ENCODE results near the gene GNAI2.
"Not testable (repeated sequence)": the region's sequence is repeated elsewhere in the genome, so short reads cannot be mapped to it uniquely, and the experiment has no call there.

GNAI2 gene

GRCh38 chr3:50210176-50210509 is 25.9 kb upstream of the GNAI2 start:
- no peak for ATAC-seq
- TF ChIP-seq ZNF565 (CRISPR knock-in tag; conservative IDR thresholded peaks at IDR 0.05; ENCODE audit: low read depth) = no peak
- no peak for TF ChIP-seq ZFP30 (CRISPR knock-in tag; IDR thresholded peaks at IDR 0.05)
- TF ChIP-seq ZC3H10 (CRISPR knock-in tag; IDR thresholded peaks at IDR 0.05) = no peak

GRCh38 chr3:50210510-50211367 is 25.3 kb upstream of the GNAI2 start:
- ATAC-seq = no peak
- TF ChIP-seq PPARA (CRISPR knock-in tag; IDR thresholded peaks at IDR 0.05; ENCODE audit: borderline replicate concordance) = no peak
- TF ChIP-seq, protein P1, sequence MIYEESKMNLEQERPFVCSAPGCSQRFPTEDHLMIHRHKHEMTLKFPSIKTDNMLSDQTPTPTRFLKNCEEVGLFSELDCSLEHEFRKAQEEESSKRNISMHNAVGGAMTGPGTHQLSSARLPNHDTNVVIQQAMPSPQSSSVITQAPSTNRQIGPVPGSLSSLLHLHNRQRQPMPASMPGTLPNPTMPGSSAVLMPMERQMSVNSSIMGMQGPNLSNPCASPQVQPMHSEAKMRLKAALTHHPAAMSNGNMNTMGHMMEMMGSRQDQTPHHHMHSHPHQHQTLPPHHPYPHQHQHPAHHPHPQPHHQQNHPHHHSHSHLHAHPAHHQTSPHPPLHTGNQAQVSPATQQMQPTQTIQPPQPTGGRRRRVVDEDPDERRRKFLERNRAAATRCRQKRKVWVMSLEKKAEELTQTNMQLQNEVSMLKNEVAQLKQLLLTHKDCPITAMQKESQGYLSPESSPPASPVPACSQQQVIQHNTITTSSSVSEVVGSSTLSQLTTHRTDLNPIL (CRISPR knock-in tag; IDR thresholded peaks at IDR 0.05; ENCODE audit: low read depth) = no peak

GRCh38 chr3:50211368-50211717 is 24.7 kb upstream of the GNAI2 start:
- not testable (repeated sequence) for ATAC-seq

DNA sequence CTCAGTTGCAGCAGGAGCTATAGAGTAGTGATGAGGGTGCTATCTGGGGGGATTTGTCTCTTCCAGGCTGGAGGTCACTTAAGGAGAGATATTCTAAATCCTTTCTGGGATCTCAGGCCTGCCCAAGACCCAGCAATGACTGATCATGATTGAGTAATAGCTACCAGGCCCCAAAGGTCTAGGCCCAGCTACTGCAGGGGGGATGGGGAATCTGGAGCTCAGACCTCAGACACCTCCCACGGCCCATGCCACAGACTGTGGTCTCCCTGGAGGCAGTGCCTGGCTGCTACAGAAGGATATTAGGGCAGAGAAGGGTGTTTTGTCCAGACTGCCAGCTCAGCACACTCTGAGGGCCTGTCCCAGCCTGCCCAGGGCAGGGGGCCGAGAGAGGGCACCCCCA is 24.1 kb upstream of the GNAI2 start:
- no peak; the same call in 2 of the 3 replicates for ATAC-seq
- TF ChIP-seq PATZ1 (CRISPR knock-in tag; IDR thresholded peaks at IDR 0.05; ENCODE audit: borderline replicate concordance) (no peak), ZNF70 (CRISPR knock-in tag; IDR thresholded peaks at IDR 0.05) (no peak), ESRRG (CRISPR knock-in tag; IDR thresholded peaks at IDR 0.05) (no peak), TOX (CRISPR knock-in tag; IDR thresholded peaks at IDR 0.05; ENCODE audit: borderline replicate concordance) (no peak), RARB (CRISPR knock-in tag; IDR thresholded peaks at IDR 0.05) (no peak)

- peak; percentile 56 for ATAC-seq
- TF ChIP-seq BACH2 (CRISPR knock-in tag; IDR thresholded peaks at IDR 0.05; ENCODE audit: borderline replicate concordance) (no peak), PPARA (CRISPR knock-in tag; IDR thresholded peaks at IDR 0.05; ENCODE audit: borderline replicate concordance) (no peak), OSR1 (CRISPR knock-in tag; IDR thresholded peaks at IDR 0.05) (no peak), ZNF565 (CRISPR knock-in tag; conservative IDR thresholded peaks at IDR 0.05; ENCODE audit: low read depth) (no peak), ESRRG (CRISPR knock-in tag; IDR thresholded peaks at IDR 0.05) (no peak)
These were observed 23.5 kb upstream of the GNAI2 start for GRCh38 chr3:50212502-50212901.

GRCh38 chr3:50212971-50213370 is 23.0 kb upstream of the GNAI2 start:
- TF ChIP-seq OSR1 (CRISPR knock-in tag; IDR thresholded peaks at IDR 0.05) (no peak), TCF4 (CRISPR knock-in tag; IDR thresholded peaks at IDR 0.05; ENCODE audit: borderline replicate concordance) (no peak), SNAI2 (CRISPR knock-in tag; IDR thresholded peaks at IDR 0.05) (no peak), PATZ1 (CRISPR knock-in tag; IDR thresholded peaks at IDR 0.05; ENCODE audit: borderline replicate concordance) (no peak), POU6F1 (CRISPR knock-in tag; IDR thresholded peaks at IDR 0.05; ENCODE audit: borderline replicate concordance, low read depth) (no peak), ZFP30 (CRISPR knock-in tag; IDR thresholded peaks at IDR 0.05) (no peak), ZNF70 (CRISPR knock-in tag; IDR thresholded peaks at IDR 0.05) (no peak), ARNTL (CRISPR knock-in tag; IDR thresholded peaks at IDR 0.05; ENCODE audit: borderline replicate concordance, low read depth) (no peak), PPARA (CRISPR knock-in tag; IDR thresholded peaks at IDR 0.05; ENCODE audit: borderline replicate concordance) (no peak), CSDC2 (CRISPR knock-in tag; IDR thresholded peaks at IDR 0.05) (no peak), ZNF565 (CRISPR knock-in tag; conservative IDR thresholded peaks at IDR 0.05; ENCODE audit: low read depth) (no peak), ZFP3 (CRISPR knock-in tag; IDR thresholded peaks at IDR 0.05) (no peak), ESRRG (CRISPR knock-in tag; IDR thresholded peaks at IDR 0.05) (no peak), ZC3H10 (CRISPR knock-in tag; IDR thresholded peaks at IDR 0.05) (no peak), ISL1 (CRISPR knock-in tag; IDR thresholded peaks at IDR 0.05) (no peak)
- TF ChIP-seq, protein P1 (CRISPR knock-in tag; IDR thresholded peaks at IDR 0.05; ENCODE audit: low read depth) = no peak
- ATAC-seq = no peak

Data from SK-N-SH treated with all-trans-retinoic acid at 6 μM for 48 hours (cell line).